Urinary bladder (tissue), 4 donors: ENCODE measurements around the gene ZNF718. TPM values are rescaled to one million over a fixed set of nuclear protein-coding genes. Genes with fewer than 3 reads are reported as not detected.
"Not testable (repeated sequence)": the region's sequence is repeated elsewhere in the genome, so short reads cannot be mapped to it uniquely, and the experiment has no call there.

ENCODE experiments used
- DNase-seq: peaks from one replicate; pipeline ENCODE4 v3.0.0-alpha.2; 2015; ENCODE audit errors: extremely low spot score
- H3K27ac ChIP-seq: one replicate; pipeline ENCODE4 v1.5.1; 2013; ENCODE audit warnings: low read depth, mild to moderate bottlenecking, moderate library complexity
- H3K36me3 ChIP-seq: one replicate; pipeline ENCODE4 v1.6.1; 2013; ENCODE audit warnings: mild to moderate bottlenecking, moderate library complexity; ENCODE audit not compliant: insufficient read depth
- H3K4me1 ChIP-seq: one replicate; pipeline ENCODE4 v1.6.1; 2013; ENCODE audit warnings: mild to moderate bottlenecking, moderate library complexity; ENCODE audit not compliant: insufficient read depth
- H3K4me3 ChIP-seq: one replicate; pipeline ENCODE4 v1.5.1; 2013; ENCODE audit warnings: low read depth, low read length
- WGBS: extraction: QIAGEN DNeasy Blood & Tissue Kit; methylation state at CpG from one replicate; pipeline ENCODE4 v1.1.7; 2013; 5-methylcytosine and 5-hydroxymethylcytosine counted together
- polyA plus RNA-seq: library from polyadenylated mRNA; stranded (reverse); fragments of 200-250 nt; gene quantifications from one replicate; pipeline ENCODE4 v1.2.3, GENCODE V29; 2013
- total RNA-seq: library from RNA; depleted of rRNA; stranded (reverse); fragments of >200 nt; gene quantifications from one replicate; pipeline ENCODE4 v1.2.3, GENCODE V29; 2014
- donor health status: healthy with polysubstance abuse.
- donor health status: healthy.

The ZNF718 gene
- 34.3 TPM for total RNA-seq
- polyA plus RNA-seq = 2.6 TPM

DNA sequence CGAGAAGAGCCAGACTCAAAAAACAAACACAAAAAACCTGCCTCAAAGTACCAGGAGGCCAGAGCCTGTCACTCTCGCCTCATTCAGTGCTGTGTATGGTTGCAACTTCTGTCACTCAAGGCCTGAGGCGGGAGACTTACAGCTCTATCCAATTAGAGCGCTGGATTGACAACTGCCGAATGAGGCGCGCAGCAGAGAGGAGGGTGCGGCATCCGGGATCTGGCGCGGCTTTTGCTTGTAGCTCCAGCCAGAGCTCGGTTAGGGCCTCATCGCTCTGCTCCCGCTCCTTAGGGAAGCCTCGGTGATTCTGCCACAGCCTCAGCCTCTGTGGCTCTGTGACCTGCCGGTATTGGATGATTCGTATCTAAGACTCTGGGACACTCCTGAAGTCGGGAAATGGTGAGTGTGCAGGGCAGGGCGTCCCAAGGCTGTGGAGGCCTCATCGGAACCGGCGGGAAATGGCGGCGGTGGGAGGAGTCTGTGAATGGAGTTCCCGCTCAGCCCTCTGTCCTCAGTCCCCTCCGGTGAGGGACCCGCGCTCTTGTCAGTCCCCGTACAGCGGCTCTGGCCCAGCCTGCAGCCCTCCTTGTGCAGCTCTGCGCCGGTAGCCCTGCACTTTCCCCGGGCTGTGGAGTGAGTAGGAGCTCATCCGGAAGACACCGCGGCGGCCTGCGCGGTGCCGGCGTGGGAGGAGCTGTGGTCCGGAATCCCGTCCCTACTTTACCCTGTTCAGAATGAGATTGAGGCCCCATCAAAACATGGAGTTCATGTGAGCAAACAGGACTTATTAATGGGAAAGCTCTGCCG is at the start of gene ZNF718:
ZNF718 (plus strand) TSS at position 227 of the 807 bp plus-strand sequence; CDS start at position 397, 170 bp downstream.
- WGBS = under 1% methylated on average over 44 of the region's 44 CpGs
- DNase-seq = peak; percentile 93
- H3K36me3 ChIP-seq = no peaks in the 10 kb centered on the region

GRCh38 chr4:85951-86350 is 38.4 kb upstream of the ZNF718 start:
- 97% methylated on average over 3 of the region's 3 CpGs for WGBS
- Histone ChIP-seq H3K4me1 (no peaks in the 10 kb centered on the region), H3K27ac (no peak overlapping the region), H3K36me3 (peaks cover 4% of the 10 kb centered on the region), H3K4me3 (no peak overlapping the region)
- no peak for DNase-seq

More for the DNA sequence above, at the start of gene ZNF718:
- peak within 1 kb of the TSS; percentile 74 for H3K4me3 ChIP-seq
- H3K27ac ChIP-seq = peak within 1 kb of the TSS; percentile 92
- peaks cover 2% of the 10 kb centered on the region for H3K4me1 ChIP-seq

GRCh38 chr4:86559-87324 is 37.6 kb upstream of the ZNF718 start:
- WGBS = 98% methylated on average over 7 of the region's 7 CpGs
- H3K36me3 ChIP-seq, DNase-seq, H3K4me3 ChIP-seq, H3K4me1 ChIP-seq, H3K27ac ChIP-seq: not testable (repeated sequence)

DNA sequence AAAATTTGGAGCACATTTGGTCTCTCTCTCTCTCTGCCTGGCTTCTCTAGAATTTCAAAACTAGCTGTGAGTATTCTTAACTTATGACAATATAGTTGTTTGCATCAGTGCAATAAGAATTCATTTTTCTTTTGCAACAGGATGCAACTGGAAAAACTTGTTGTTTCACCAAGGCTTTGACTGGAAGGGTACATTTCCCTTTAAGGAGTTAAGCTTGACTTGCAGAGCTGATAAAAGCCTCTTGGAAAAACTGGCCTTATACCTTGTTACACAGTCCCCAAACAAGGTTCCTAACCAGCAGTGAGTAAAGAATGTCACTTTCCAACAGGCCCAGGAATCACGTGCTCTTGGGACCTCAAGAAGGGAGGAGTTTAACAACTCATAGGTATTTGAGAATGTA is 25.9 kb upstream of the ZNF718 start:
- H3K4me1 ChIP-seq = no peaks in the 10 kb centered on the region
- 89% methylated on average over 1 of the region's 1 CpG for WGBS
- H3K4me3 ChIP-seq = no peak overlapping the region
- H3K27ac ChIP-seq = no peak overlapping the region
- no peaks in the 10 kb centered on the region for H3K36me3 ChIP-seq
- DNase-seq = no peak

DNA sequence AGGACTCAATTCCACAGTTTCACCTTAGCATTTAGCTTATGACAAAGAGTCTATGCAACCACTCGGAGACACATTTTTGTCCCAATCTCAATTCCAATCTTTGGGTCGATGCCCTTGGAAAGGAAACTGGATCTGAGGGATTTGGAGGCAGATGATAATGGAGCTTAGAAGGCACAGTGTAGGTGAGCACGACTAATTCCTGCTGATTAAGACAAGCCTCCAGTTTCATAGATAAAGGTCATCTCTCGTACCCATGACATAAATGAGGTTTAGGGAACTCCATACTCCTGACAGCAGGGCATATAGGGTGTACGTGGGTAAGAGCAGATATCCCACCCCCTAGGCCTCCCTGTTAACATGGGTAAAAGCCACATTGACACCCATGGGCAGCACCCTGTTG is 24.4 kb upstream of the ZNF718 start:
- Histone ChIP-seq H3K4me3 (no peak overlapping the region), H3K4me1 (no peaks in the 10 kb centered on the region), H3K36me3 (no peaks in the 10 kb centered on the region), H3K27ac (no peak overlapping the region)
- DNase-seq = no peak
- WGBS = 87% methylated on average over 5 of the region's 5 CpGs

DNA sequence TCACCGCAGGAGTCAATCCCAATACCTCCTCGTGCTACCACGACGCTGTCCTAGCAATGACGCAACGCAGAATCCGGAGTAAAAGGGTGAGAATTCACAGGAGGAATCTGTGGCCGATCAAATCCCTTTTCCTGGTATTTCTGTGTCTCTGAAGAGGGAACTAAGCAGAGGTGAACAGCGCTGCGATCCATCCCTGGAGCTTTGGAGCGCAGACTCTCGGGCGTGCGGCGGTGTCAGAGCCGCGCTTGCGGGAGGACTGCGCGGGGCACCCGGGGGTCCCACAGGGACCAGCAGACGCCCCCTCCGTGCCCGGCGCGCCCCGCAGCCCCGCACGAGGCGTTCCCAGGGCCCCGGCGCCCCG is 17.2 kb upstream of the ZNF718 start:
- Histone ChIP-seq H3K4me3 (peak overlapping the region; percentile 25), H3K36me3 (no peaks in the 10 kb centered on the region), H3K4me1 (no peaks in the 10 kb centered on the region), H3K27ac (no peak overlapping the region)
- 11% methylated on average over 33 of the region's 33 CpGs for WGBS
- DNase-seq = no peak

GRCh38 chr4:107444-108429 is 16.6 kb upstream of the ZNF718 start:
- DNase-seq = no peak
- WGBS = 7% methylated on average over 91 of the region's 91 CpGs
- Histone ChIP-seq H3K27ac (no peak overlapping the region), H3K36me3 (no peaks in the 10 kb centered on the region), H3K4me3 (peak overlapping the region; percentile 25), H3K4me1 (no peaks in the 10 kb centered on the region)

- WGBS = 67% methylated on average over 1 of the region's 1 CpG
- no peak overlapping the region for H3K27ac ChIP-seq
- H3K4me1 ChIP-seq = no peaks in the 10 kb centered on the region
- DNase-seq = no peak
- H3K4me3 ChIP-seq = no peak overlapping the region
- no peaks in the 10 kb centered on the region for H3K36me3 ChIP-seq
Measured at GRCh38 chr4:112771-113170, 11.5 kb upstream of the ZNF718 start.

- Histone ChIP-seq H3K4me3 (no peak overlapping the region), H3K36me3 (no peaks in the 10 kb centered on the region), H3K27ac (no peak overlapping the region), H3K4me1 (no peaks in the 10 kb centered on the region)
- WGBS = 83% methylated on average over 2 of the region's 2 CpGs
- DNase-seq = no peak
Measured at GRCh38 chr4:113732-114131, 10.6 kb upstream of the ZNF718 start.

- no peak overlapping the region for H3K27ac ChIP-seq
- H3K4me1 ChIP-seq = no peaks in the 10 kb centered on the region
- DNase-seq = no peak
- H3K36me3 ChIP-seq = no peaks in the 10 kb centered on the region
- no peak overlapping the region for H3K4me3 ChIP-seq
Measured at GRCh38 chr4:114149-114548, 10.2 kb upstream of the ZNF718 start.

- DNase-seq = no peak
- 96% methylated on average over 1 of the region's 1 CpG for WGBS
- no peak overlapping the region for H3K27ac ChIP-seq
- no peaks in the 10 kb centered on the region for H3K4me1 ChIP-seq
- no peaks in the 10 kb centered on the region for H3K36me3 ChIP-seq
- H3K4me3 ChIP-seq = no peak overlapping the region
Measured at GRCh38 chr4:116499-116898, 7.8 kb upstream of the ZNF718 start.

DNA sequence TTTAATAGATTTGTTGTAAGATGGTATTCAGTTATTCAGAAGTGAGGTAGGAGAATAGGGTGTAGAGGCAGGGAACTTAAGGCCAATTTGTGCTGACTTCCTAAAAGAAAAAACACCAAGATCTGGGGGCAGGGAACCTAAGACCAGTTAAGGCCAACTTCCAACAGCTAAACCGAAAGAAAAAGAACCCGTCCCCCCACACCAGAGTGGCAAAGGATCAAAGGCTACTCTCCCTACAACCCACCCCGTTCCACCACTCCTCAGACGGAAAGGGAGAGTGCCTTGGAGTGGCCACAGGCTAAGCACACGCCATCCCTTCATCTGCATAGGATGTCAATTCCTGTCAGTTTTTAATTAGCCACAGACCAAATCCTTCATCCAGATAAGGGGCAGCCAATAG is 3.7 kb upstream of the ZNF718 start:
- Histone ChIP-seq H3K36me3 (no peaks in the 10 kb centered on the region), H3K4me1 (no peaks in the 10 kb centered on the region), H3K4me3 (no peak overlapping the region), H3K27ac (no peak overlapping the region)
- WGBS = 70% methylated on average over 5 of the region's 5 CpGs
- DNase-seq = no peak

GRCh38 chr4:121408-122084 is 2.8 kb upstream of the ZNF718 start:
- H3K27ac ChIP-seq = no peak overlapping the region
- 74% methylated on average over 7 of the region's 7 CpGs for WGBS
- no peaks in the 10 kb centered on the region for H3K36me3 ChIP-seq
- DNase-seq = no peak
- H3K4me1 ChIP-seq = peaks cover 2% of the 10 kb centered on the region
- no peak overlapping the region for H3K4me3 ChIP-seq
